K562 (cell line): ENCODE data around the gene VRK2. TPM values are rescaled to one million over a fixed set of nuclear protein-coding genes. Genes with fewer than 3 reads are reported as not detected.
"Not testable (repeated sequence)": the region's sequence is repeated elsewhere in the genome, so short reads cannot be mapped to it uniquely, and the experiment has no call there.

ENCODE experiments used
- ATAC-seq: fragments of 200-7000 bp; cut with Tn5 transposase; 3 replicates; pipeline ENCODE4 v1.9.1; 2020; ENCODE audit warnings: moderate library complexity
- BruUV-seq: library from RNA; stranded (reverse); fragments of 400-500 nt; replicated peaks from 2 replicates; lab custom pipeline; 2021; lab: Mats Ljungman, UMichigan
- CTCF ChIA-PET: fragments of 300-600 bp; formaldehyde crosslinking; extraction: SDS; loops from one replicate; lab custom pipeline; 2021; ENCODE audit warnings: low intra/inter-chr PET ratio; lab: Yijun Ruan, JAX
- POLR2A ChIA-PET: fragments of 300-600, 350-650 bp; sonication (Branson Sonifier 250); formaldehyde crosslinking; extraction: SDS; loops from one replicate; lab custom pipeline; 2021; ENCODE audit warnings: antibody characterized with exemption, inconsistent platforms; lab: Yijun Ruan, JAX
- DNase-seq, 4 experiments: peaks; one replicate each; pipeline versions ENCODE4 v3.0.0 to v3.0.0-alpha.2; 2011 to 2018; ENCODE audit warnings: low spot score in 3 of 4, mixed read lengths in 3 of 4; ENCODE audit errors: extremely low read depth in 1 of 4
- FAIRE-seq: peaks from 2 replicates; lab custom pipeline; 2011; peaks lifted over from hg19 to GRCh38; lab: Jason Lieb, UNC
- H2AFZ ChIP-seq: 2 replicates; pipeline ENCODE4 v1.6.0; 2011; ENCODE audit warnings: low read depth, low read length, control low read depth, inconsistent platforms
- H3K27ac ChIP-seq: fragments of 200-600 bp; 3 replicates; pipeline ENCODE4 v1.8.0; 2011; ENCODE audit warnings: low read depth, mild to moderate bottlenecking, control low read depth, inconsistent platforms, low read length, moderate library complexity, mixed read lengths; ENCODE audit errors: extremely low read depth
- H3K27me3 ChIP-seq, 2 experiments: fragments of 300-600 bp in 1 of 2; 2 replicates in 1 of 2; 3 replicates in 1 of 2; pipeline versions ENCODE4 v1.6.0 to v1.8.0; 2011; ENCODE audit warnings: inconsistent platforms in 2 of 2, low read length in 2 of 2, mild to moderate bottlenecking in 1 of 2, mixed read lengths in 1 of 2, moderate library complexity in 1 of 2; ENCODE audit not compliant: control insufficient read depth in 2 of 2, insufficient read depth in 2 of 2
- H3K36me3 ChIP-seq: fragments of 300-600 bp; 3 replicates; pipeline ENCODE4 v1.8.0; 2011; ENCODE audit warnings: mild to moderate bottlenecking, low read length, inconsistent platforms; ENCODE audit not compliant: control insufficient read depth, insufficient read depth
- H3K4me1 ChIP-seq, 2 experiments: fragments of 200-600 bp in 1 of 2; replicated peaks in 1 of 2; 2 replicates in 1 of 2; 3 replicates in 1 of 2; pipeline versions ENCODE4 v1.5.1 to v1.8.0; 2011; ENCODE audit warnings: inconsistent platforms in 2 of 2, low read length in 2 of 2, mild to moderate bottlenecking in 1 of 2, mixed read lengths in 1 of 2, moderate library complexity in 1 of 2; ENCODE audit not compliant: control insufficient read depth in 2 of 2, insufficient read depth in 2 of 2
- H3K4me2 ChIP-seq: 2 replicates; pipeline ENCODE4 v1.6.1; 2011; ENCODE audit warnings: low read length, control low read depth, inconsistent platforms, mixed read lengths; ENCODE audit not compliant: insufficient read depth
- H3K4me3 ChIP-seq: fragments of 200-600 bp; sonication (generic), shearing (Covaris generic); 2 replicates; pipeline ENCODE4 v1.5.1; 2016; ENCODE audit warnings: control low read depth, inconsistent platforms
- H3K79me2 ChIP-seq: fragments of 200-600 bp; 3 replicates; pipeline ENCODE4 v1.8.0; 2011; ENCODE audit warnings: low read length, inconsistent platforms; ENCODE audit not compliant: control insufficient read depth, insufficient read depth
- H3K9ac ChIP-seq, 2 experiments: 2 replicates each; pipeline versions ENCODE4 v1.6.0 to v1.6.1; 2011; ENCODE audit warnings: low read depth in 2 of 2, low read length in 2 of 2, control low read depth in 1 of 2, inconsistent platforms in 1 of 2, mild to moderate bottlenecking in 1 of 2, mixed read lengths in 1 of 2; ENCODE audit not compliant: insufficient read depth in 1 of 2
- H3K9me1 ChIP-seq: one replicate; pipeline ENCODE4 v1.6.0; 2011; ENCODE audit warnings: inconsistent platforms, mild to moderate bottlenecking, low read length, moderate library complexity; ENCODE audit not compliant: control insufficient read depth, insufficient read depth
- H3K9me3 ChIP-seq: replicated peaks from 2 replicates; pipeline ENCODE4 v1.5.1; 2011; ENCODE audit warnings: low read depth, low read length, inconsistent platforms; ENCODE audit not compliant: control insufficient read depth, insufficient read depth
- H4K20me1 ChIP-seq: replicated peaks from 2 replicates; pipeline ENCODE4 v1.6.1; 2011; ENCODE audit warnings: low read length, inconsistent platforms, mixed read lengths; ENCODE audit not compliant: control insufficient read depth, insufficient read depth
- CEBPB ChIP-seq: fragments of 450-650 bp; IDR thresholded peaks from 2 replicates; pipeline ENCODE4 v1.6.1; 2016; ENCODE audit warnings: missing genetic modification characterization, missing compliant biosample characterization
- HCFC1 ChIP-seq: IDR thresholded peaks from 2 replicates; pipeline ENCODE4 v1.6.1; 2012; ENCODE audit warnings: low read depth, low read length, improper control_type of control experiment
- SMARCB1 ChIP-seq: IDR thresholded peaks from 2 replicates; pipeline ENCODE4 v1.6.1; 2011; ENCODE audit warnings: improper control_type of control experiment, low read depth; ENCODE audit not compliant: insufficient read length
- ZNF324 ChIP-seq: fragments of 250-450 bp; sonication (Bioruptor Pico); IDR thresholded peaks from 2 replicates; pipeline ENCODE4 v1.4.0; 2020; ENCODE audit warnings: mild to moderate bottlenecking
- WGBS: fragments of 100-300 bp; shearing (Covaris generic); methylation state at CpG from one replicate; pipeline ENCODE4 v1.1.6; 2016; ENCODE audit warnings: low coverage, mixed read lengths; ENCODE audit not compliant: insufficient coverage; ENCODE audit errors: missing lambda C conversion rate; 5-methylcytosine and 5-hydroxymethylcytosine counted together
- in situ Hi-C: fragments of 300-500 bp; cut with MboI; formaldehyde crosslinking; loops from 4 replicates; pipeline ENCODE4 v1.15.0; 2018; ENCODE audit warnings: inconsistent platforms, mixed read lengths
- intact Hi-C: fragments of 100-400 bp; cut with micrococcal nuclease; formaldehyde crosslinking; loops from 2 replicates; pipeline ENCODE4 v1.14.2; 2022
- polyA plus RNA-seq, 8 experiments: library from polyadenylated mRNA; depleted of rRNA in 4 of 8; stranded (reverse) in 5 of 8; unstranded in 3 of 8; fragments of >200 nt; fragmentation: Nextera tagmentation in 2 of 8; fragmentation: Illumina TruSeq in 1 of 8; extraction: Ambion mirVana in 2 of 8; extraction: Trizol in 1 of 8; gene quantifications; 2 replicates each; pipeline versions ENCODE4 v1.2.1 to v1.2.3, GENCODE V29; 2011 to 2014; ENCODE audit warnings: inconsistent platforms in 1 of 8, missing spikeins in 1 of 8
- total RNA-seq, 7 experiments: library from RNA; depleted of rRNA in 6 of 7; stranded (reverse); fragments of >200 nt in 6 of 7; fragmentation: Illumina TruSeq in 2 of 7; extraction: Trizol in 2 of 7; gene quantifications; 2 replicates each; pipeline versions ENCODE4 v1.2.1 to v1.2.3, GENCODE V29; 2011 to 2021; ENCODE audit warnings: low replicate concordance in 1 of 7
- TF ChIP-seq, protein P1 (sequence below): sonication (generic); formaldehyde crosslinking; IDR thresholded peaks from 2 replicates; pipeline ENCODE4 v1.8.0; 2022; ENCODE audit warnings: mild to moderate bottlenecking, missing genetic modification reagents

VRK2 gene
- total and polyA plus RNA-seq, 9 of the 15 experiments (the other 6 are each of a cell fraction or from before 2014, with no cell fraction given) = 22.6 to 49.2 (median 36.2) TPM

DNA sequence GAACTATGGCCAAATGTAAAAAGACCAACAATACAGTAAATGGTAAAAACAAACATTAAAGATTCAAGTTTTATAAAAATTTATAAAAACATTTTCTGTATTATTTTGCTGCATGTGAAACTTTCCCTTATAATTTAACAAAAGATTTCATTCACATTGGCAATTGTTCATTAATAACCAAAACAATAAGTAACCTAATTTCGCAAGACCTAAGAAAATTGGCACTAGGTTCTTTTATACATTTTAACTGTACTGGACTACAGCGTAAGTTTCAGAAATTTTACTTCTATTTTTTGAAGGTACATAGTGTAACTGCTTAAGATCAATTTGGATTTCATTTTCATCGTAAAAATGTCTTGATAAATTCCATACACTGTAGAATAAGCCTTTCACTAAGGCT, 117.3 kb downstream of the VRK2 start:
- POLR2A ChIA-PET = no interaction called here

GRCh38 chr2:58168130-58168529, 121.5 kb downstream of the VRK2 start:
- H3K27ac ChIP-seq, H3K27me3 ChIP-seq, H4K20me1 ChIP-seq, H3K9me1 ChIP-seq, DNase-seq, CTCF ChIA-PET, H3K4me3 ChIP-seq, H3K9me3 ChIP-seq, H3K79me2 ChIP-seq, in situ Hi-C loops, FAIRE-seq, H3K4me2 ChIP-seq, BruUV-seq, intact Hi-C loops, H3K4me1 ChIP-seq, H2AFZ ChIP-seq, ATAC-seq, H3K9ac ChIP-seq: not testable (repeated sequence)
- POLR2A ChIA-PET = interaction anchor here (1.7 to 2.1 kb wide), 2 partner anchors 9 to 12 kb away, joined by 4 to 8 read pairs; no protein-coding TSS in a partner anchor
- H3K36me3 ChIP-seq = peaks cover 27% of the 10 kb centered on the region; the same call in 1 of the 3 replicates
- WGBS = 91% methylated on average over 6 of the region's 6 CpGs

More for the DNA sequence above, 117.3 kb downstream of the VRK2 start:
- CTCF ChIA-PET = no interaction called here
- Histone ChIP-seq H3K4me1 (no peaks in the 10 kb centered on the region), H3K27me3 (no peaks in the 10 kb centered on the region), H3K4me2 (no peak overlapping the region), H4K20me1 (no peaks in the 10 kb centered on the region), H3K4me3 (no peak overlapping the region), H3K9me3 (no peaks in the 10 kb centered on the region), H3K9ac (no peak overlapping the region), H3K79me2 (no peaks in the 10 kb centered on the region), H3K36me3 (peaks cover 65% of the 10 kb centered on the region), H2AFZ (no peak overlapping the region), H3K27ac (no peak overlapping the region), H3K9me1 (no peaks in the 10 kb centered on the region)
- in situ Hi-C loops = no loop called here
- WGBS = 95% methylated on average over 3 of the region's 3 CpGs
- TF ChIP-seq ZNF324 (CRISPR knock-in tag) = no peak
- peak; percentile 45; the same call in 1 of the 2 replicates for TF ChIP-seq CEBPB (tag)
- no peak for TF ChIP-seq HCFC1
- TF ChIP-seq, protein P1, sequence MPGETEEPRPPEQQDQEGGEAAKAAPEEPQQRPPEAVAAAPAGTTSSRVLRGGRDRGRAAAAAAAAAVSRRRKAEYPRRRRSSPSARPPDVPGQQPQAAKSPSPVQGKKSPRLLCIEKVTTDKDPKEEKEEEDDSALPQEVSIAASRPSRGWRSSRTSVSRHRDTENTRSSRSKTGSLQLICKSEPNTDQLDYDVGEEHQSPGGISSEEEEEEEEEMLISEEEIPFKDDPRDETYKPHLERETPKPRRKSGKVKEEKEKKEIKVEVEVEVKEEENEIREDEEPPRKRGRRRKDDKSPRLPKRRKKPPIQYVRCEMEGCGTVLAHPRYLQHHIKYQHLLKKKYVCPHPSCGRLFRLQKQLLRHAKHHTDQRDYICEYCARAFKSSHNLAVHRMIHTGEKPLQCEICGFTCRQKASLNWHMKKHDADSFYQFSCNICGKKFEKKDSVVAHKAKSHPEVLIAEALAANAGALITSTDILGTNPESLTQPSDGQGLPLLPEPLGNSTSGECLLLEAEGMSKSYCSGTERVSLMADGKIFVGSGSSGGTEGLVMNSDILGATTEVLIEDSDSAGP (CRISPR knock-in tag) = no peak
- no peak for TF ChIP-seq SMARCB1
- FAIRE-seq = no peak
- no peak for ATAC-seq
- intact Hi-C loops = no loop called here
- no TSS peak for BruUV-seq
- no peak for DNase-seq

- H4K20me1 ChIP-seq, H3K9ac ChIP-seq, CTCF ChIA-PET, H3K4me1 ChIP-seq, H3K27ac ChIP-seq, DNase-seq, H3K27me3 ChIP-seq, H3K9me3 ChIP-seq, H3K9me1 ChIP-seq, POLR2A ChIA-PET, H3K4me3 ChIP-seq, BruUV-seq, H3K4me2 ChIP-seq, intact Hi-C loops, H2AFZ ChIP-seq, FAIRE-seq, H3K79me2 ChIP-seq, in situ Hi-C loops, ATAC-seq: not testable (repeated sequence)
- peaks cover 15% of the 10 kb centered on the region; the same call in 1 of the 3 replicates for H3K36me3 ChIP-seq
Measured at GRCh38 chr2:58169845-58170244, 123.2 kb downstream of the VRK2 start.
